Esophagus muscularis mucosa (tissue), 4 donors: ENCODE data around the gene NMUR1.

Experiments
- EP300 ChIP-seq: sonication (generic); formaldehyde crosslinking; IDR thresholded peaks from one replicate; pipeline ENCODE4 v1.6.1; 2017; ENCODE audit warnings: antibody characterized with exemption
- POLR2A ChIP-seq: fragments of 450-650 bp; IDR thresholded peaks from one replicate; pipeline ENCODE4 v1.6.1; 2017; ENCODE audit warnings: antibody characterized with exemption, moderate library complexity, mild to moderate bottlenecking, low read depth
- TF ChIP-seq, protein P1 (sequence below), 3 experiments: fragments of 200-600 bp in 2 of 3; fragments of 450-650 bp in 1 of 3; sonication (generic) in 2 of 3; IDR thresholded peaks; one replicate each; pipeline ENCODE4 v1.5.1; 2017 to 2019; ENCODE audit warnings: antibody characterized with exemption in 3 of 3, mild to moderate bottlenecking in 2 of 3, moderate library complexity in 1 of 3

GRCh38 chr2:231552752-231553151 is 22.5 kb upstream of the NMUR1 start:
- no peak for TF ChIP-seq EP300
- TF ChIP-seq, protein P1, sequence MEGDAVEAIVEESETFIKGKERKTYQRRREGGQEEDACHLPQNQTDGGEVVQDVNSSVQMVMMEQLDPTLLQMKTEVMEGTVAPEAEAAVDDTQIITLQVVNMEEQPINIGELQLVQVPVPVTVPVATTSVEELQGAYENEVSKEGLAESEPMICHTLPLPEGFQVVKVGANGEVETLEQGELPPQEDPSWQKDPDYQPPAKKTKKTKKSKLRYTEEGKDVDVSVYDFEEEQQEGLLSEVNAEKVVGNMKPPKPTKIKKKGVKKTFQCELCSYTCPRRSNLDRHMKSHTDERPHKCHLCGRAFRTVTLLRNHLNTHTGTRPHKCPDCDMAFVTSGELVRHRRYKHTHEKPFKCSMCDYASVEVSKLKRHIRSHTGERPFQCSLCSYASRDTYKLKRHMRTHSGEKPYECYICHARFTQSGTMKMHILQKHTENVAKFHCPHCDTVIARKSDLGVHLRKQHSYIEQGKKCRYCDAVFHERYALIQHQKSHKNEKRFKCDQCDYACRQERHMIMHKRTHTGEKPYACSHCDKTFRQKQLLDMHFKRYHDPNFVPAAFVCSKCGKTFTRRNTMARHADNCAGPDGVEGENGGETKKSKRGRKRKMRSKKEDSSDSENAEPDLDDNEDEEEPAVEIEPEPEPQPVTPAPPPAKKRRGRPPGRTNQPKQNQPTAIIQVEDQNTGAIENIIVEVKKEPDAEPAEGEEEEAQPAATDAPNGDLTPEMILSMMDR (IDR thresholded peaks at IDR 0.05), result no peak
- no peak for TF ChIP-seq POLR2A
